Esophagus (tissue), 2 donors: ENCODE data around the gene MKS1. TPM values are rescaled to one million over a fixed set of nuclear protein-coding genes. Genes with fewer than 3 reads are reported as not detected.

Experiments used
- H3K27ac ChIP-seq, 2 donors: one replicate each; pipeline ENCODE4 v1.5.1; 2013; ENCODE audit warnings: low read depth in 2 of 2, mild to moderate bottlenecking in 2 of 2, inconsistent platforms in 1 of 2, low read length in 1 of 2, moderate library complexity in 1 of 2
- H3K27me3 ChIP-seq, 2 donors: one replicate each; pipeline ENCODE4 v1.6.1; 2013; ENCODE audit warnings: low read length in 2 of 2, control low read depth in 1 of 2, mild to moderate bottlenecking in 1 of 2; ENCODE audit not compliant: insufficient read depth in 2 of 2, control insufficient read depth in 1 of 2
- H3K36me3 ChIP-seq, 2 donors: one replicate each; pipeline ENCODE4 v1.6.1; 2013; ENCODE audit warnings: low read length in 1 of 2; ENCODE audit not compliant: control insufficient read depth in 2 of 2, insufficient read depth in 2 of 2
- H3K4me1 ChIP-seq, 2 donors: one replicate each; pipeline ENCODE4 v1.6.1; 2013; ENCODE audit warnings: low read length in 1 of 2; ENCODE audit not compliant: control insufficient read depth in 2 of 2, insufficient read depth in 2 of 2
- H3K4me3 ChIP-seq, 2 donors: one replicate each; pipeline ENCODE4 v1.5.1; 2013; ENCODE audit warnings: low read length in 2 of 2, mild to moderate bottlenecking in 2 of 2, low read depth in 1 of 2, moderate library complexity in 1 of 2
- H3K9me3 ChIP-seq, 2 donors: one replicate each; pipeline ENCODE4 v1.6.1; 2013; ENCODE audit warnings: mild to moderate bottlenecking in 2 of 2, low read depth in 1 of 2, low read length in 1 of 2, moderate library complexity in 1 of 2; ENCODE audit not compliant: control insufficient read depth in 2 of 2, insufficient read depth in 1 of 2
- WGBS, 2 donors: extraction: QIAGEN DNeasy Blood & Tissue Kit; methylation state at CpG; one replicate each; pipeline ENCODE4 v1.1.7; 2013; 5-methylcytosine and 5-hydroxymethylcytosine counted together
- polyA plus RNA-seq, 2 donors: library from polyadenylated mRNA; stranded (reverse); fragments of 200-250 nt; gene quantifications; one replicate each; pipeline ENCODE4 v1.2.3, GENCODE V29; 2013
- donor health status: healthy with polysubstance abuse.
- donor health status: Bipolar disorder and iron deficiency.

The MKS1 gene
- polyA plus RNA-seq, 2 donors = 7.8 to 10.2 TPM

DNA sequence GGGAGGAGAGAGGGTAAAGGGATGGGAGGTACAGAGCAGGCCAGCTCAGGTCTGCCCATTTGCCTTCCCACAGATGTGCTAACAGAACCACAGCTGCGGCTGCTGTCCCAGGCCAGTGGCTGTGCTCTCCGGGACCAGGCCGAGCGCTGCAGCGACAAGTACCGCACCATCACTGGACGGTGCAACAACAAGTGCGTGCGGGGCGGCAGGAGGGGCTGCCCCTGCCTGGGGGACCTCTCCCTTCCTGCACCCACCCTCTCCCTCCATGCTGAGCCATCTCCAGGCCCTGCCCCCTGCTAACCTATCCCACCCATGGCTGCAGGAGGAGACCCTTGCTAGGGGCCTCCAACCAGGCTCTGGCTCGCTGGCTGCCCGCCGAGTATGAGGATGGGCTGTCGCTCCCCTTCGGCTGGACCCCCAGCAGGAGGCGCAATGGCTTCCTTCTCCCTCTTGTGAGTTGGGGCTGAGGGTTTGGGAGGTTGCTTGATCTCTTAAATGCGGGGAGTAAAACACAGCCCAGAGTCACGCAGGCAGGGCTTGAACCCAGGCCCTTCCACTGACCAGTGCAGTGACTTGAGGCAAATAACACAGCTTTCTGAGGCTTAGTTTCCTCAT lies 25.3 kb downstream of the MKS1 start:
- no peaks in the 10 kb centered on the region for H3K36me3 ChIP-seq
- no peak overlapping the region for H3K27ac ChIP-seq
- no peaks in the 10 kb centered on the region for H3K27me3 ChIP-seq
- H3K4me1 ChIP-seq = no peaks in the 10 kb centered on the region
- H3K9me3 ChIP-seq = no peaks in the 10 kb centered on the region
- WGBS, 2 donors = 70 to 80% methylated on average over 18 of the region's 18 CpGs
- H3K4me3 ChIP-seq = no peak overlapping the region

DNA sequence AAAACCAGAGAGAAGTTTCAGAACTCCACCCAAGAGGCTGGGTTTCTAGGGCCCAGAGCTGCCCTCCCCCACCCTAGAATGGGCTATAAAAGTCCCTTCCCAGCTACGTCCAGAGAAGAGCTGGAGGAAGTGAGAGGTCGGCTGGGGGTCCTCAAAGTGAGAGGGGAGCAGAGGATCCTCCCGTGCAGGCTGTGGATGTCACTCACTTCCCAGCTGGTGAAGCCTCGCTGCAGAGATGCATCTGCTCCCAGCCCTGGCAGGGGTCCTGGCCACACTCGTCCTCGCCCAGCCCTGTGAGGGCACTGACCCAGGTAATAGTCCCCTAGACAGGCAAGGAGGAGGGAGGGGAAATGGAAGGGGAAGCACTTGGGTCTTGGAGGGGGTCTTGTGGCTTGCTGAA lies 26.4 kb downstream of the MKS1 start, which contains the start of gene EPX:
Gene EPX, plus strand, starts transcription at position 115 of the 400 bp plus-strand sequence. Its CDS starts 121 bp downstream, at position 236.
- WGBS, 2 donors = 38 to 52% methylated on average over 6 of the region's 6 CpGs
- Histone ChIP-seq H3K4me1 (no peaks in the 10 kb centered on the region), H3K36me3 (no peaks in the 10 kb centered on the region), H3K4me3 (no peak within 1 kb of the TSS), H3K27ac (no peak within 1 kb of the TSS), H3K27me3 (no peaks in the 10 kb centered on the region), H3K9me3 (no peaks in the 10 kb centered on the region)

DNA sequence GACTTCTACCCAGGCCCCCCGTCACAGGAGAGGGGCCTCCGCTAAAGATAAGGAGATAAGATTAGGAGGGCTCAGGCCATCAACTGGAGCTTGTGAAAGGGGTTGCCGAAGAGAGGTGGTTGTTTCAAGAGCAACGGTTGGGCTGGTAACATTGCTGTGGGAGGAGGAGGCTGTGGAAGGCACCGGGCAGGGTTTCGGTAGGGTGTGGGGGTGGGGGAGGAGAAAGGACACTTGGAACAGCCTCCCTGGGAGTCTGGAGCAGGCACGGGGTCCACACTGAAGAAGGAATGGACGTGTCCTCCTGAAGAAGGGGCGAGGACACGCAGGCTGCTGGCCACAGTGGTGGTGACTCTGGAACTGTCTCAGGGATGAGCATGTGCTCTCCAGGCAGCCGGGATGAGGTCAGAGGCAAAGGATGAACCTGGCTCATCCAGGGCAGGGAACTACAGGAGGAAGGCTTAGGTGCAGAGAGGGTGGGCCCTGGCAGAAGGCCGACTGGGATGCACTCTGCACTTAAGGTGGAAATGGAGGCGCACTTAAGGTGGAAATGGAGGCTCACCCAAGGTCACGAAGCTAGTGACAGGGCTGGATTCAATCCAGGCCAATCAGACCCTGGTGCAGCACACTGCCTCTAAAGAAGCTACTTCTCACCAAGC lies 27.7 kb downstream of the MKS1 start:
- H3K4me3 ChIP-seq = no peak overlapping the region
- no peak overlapping the region for H3K27ac ChIP-seq
- WGBS, 2 donors = 40 to 45% methylated on average over 14 of the region's 14 CpGs
- H3K27me3 ChIP-seq = no peaks in the 10 kb centered on the region
- no peaks in the 10 kb centered on the region for H3K36me3 ChIP-seq
- no peaks in the 10 kb centered on the region for H3K4me1 ChIP-seq
- H3K9me3 ChIP-seq = no peaks in the 10 kb centered on the region

DNA sequence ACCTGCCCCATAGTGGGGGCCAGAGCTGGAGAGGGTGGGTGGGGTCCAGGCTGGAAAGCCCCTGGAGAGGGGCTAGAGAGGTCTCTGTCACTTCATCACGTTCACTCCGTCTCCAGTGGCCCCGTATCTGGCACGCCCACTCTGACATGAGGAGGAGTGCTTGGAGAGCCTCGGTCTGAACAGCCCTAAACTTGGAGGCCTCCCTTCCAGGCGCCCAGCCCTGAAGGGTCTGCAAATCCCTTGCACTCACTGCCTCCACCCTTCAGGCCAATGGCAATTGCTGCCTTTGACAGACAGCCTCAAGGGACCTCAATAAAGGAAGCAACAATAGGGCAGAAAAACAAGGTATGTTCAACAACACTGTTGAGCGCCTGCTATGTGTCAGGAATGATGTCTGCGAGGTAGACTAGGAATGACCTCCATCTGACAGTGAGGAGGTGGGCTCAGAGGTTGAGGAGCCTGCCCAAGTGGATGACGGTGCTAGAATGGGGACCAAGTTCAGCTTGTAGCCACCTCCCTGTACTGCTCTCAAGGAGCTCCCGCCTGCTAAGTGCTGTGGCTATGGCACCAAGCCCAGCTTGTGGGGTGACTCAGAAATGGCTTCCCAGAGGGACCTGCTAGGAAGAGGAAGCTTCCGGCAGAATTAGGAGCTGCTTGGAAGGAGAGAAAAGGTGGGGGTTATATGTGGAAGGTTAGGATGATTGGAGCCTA lies 29.5 kb downstream of the MKS1 start:
- Histone ChIP-seq H3K9me3 (no peaks in the 10 kb centered on the region), H3K36me3 (no peaks in the 10 kb centered on the region), H3K4me3 (no peak overlapping the region), H3K27ac (no peak overlapping the region), H3K27me3 (no peaks in the 10 kb centered on the region), H3K4me1 (peaks cover 0 to 2% of the 10 kb centered on the region in 2 donors)
- 50 to 55% methylated on average over 11 of the region's 11 CpGs for WGBS, 2 donors

DNA sequence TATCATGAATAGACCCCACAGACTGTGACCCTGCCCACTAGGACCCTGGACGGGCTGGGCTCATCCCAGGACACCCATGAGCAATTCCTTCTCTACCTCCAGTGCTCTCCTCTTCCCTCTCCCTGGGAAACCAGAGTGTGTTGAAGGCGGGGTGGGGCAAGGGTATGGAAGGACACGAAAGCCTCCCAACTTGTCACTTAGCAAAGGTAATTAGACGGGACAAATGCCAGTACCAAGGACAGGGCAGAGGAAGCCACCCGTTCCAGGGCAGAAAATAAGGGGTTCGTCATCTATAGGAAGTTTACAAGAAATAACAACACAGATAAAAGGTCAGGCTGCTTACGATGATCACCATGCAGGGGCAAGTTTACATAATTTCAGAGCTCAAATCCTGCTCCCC lies 31.4 kb downstream of the MKS1 start:
- Histone ChIP-seq H3K36me3 (no peaks in the 10 kb centered on the region), H3K27me3 (no peaks in the 10 kb centered on the region), H3K9me3 (no peaks in the 10 kb centered on the region), H3K4me1 (peaks cover 0 to 2% of the 10 kb centered on the region in 2 donors), H3K4me3 (no peak overlapping the region), H3K27ac (no peak overlapping the region)
- WGBS, 2 donors = 49 to 54% methylated on average over 7 of the region's 7 CpGs

DNA sequence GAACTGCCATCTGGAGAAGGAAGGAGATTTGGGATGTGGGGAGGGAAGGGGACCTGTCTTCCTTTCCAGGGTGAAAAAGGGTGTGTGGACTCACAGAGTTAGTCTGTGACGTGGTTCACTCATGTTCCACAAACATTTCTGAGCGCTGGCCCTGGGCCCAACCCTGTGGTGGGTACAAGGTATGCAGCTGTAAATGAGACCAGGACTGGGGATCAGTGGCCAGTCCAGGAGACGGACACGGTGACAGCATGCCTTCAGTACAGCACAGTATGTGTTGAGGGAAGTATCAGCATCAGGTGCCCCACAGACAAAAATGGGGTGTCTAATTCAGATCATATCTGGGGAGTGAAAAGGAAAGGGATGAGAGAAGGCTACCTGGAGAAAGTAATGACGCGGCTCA lies 32.0 kb downstream of the MKS1 start:
- 85 to 91% methylated on average over 6 of the region's 6 CpGs for WGBS, 2 donors
- Histone ChIP-seq H3K4me1 (peaks cover 0 to 2% of the 10 kb centered on the region in 2 donors), H3K4me3 (no peak overlapping the region), H3K36me3 (no peaks in the 10 kb centered on the region), H3K27ac (no peak overlapping the region), H3K9me3 (no peaks in the 10 kb centered on the region), H3K27me3 (no peaks in the 10 kb centered on the region)

DNA sequence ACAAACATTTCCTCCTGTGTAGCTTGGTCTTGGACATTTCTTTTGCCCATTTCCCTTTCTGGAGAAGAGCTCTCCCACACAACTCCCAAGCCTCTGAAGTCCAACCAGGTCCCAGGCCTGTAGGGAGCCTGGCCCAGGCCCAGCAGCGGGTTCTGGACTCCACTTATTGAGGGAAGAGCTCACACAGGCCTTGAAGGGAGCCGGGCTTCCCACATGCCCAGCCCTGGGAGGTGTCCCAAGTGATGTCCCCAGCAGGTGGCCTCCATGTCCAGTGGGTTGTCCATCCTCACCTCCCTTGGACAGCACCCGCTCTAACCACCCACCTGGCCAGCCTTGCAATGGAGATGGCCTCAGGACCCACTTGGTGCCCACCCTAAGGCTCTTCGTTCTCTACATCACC lies 32.5 kb downstream of the MKS1 start:
- H3K4me3 ChIP-seq = no peak overlapping the region
- H3K27me3 ChIP-seq = no peaks in the 10 kb centered on the region
- H3K9me3 ChIP-seq = no peaks in the 10 kb centered on the region
- WGBS, 2 donors = 86 to 92% methylated on average over 4 of the region's 4 CpGs
- H3K4me1 ChIP-seq = peaks cover 0 to 2% of the 10 kb centered on the region in 2 donors
- H3K27ac ChIP-seq = no peak overlapping the region
- H3K36me3 ChIP-seq = no peaks in the 10 kb centered on the region

DNA sequence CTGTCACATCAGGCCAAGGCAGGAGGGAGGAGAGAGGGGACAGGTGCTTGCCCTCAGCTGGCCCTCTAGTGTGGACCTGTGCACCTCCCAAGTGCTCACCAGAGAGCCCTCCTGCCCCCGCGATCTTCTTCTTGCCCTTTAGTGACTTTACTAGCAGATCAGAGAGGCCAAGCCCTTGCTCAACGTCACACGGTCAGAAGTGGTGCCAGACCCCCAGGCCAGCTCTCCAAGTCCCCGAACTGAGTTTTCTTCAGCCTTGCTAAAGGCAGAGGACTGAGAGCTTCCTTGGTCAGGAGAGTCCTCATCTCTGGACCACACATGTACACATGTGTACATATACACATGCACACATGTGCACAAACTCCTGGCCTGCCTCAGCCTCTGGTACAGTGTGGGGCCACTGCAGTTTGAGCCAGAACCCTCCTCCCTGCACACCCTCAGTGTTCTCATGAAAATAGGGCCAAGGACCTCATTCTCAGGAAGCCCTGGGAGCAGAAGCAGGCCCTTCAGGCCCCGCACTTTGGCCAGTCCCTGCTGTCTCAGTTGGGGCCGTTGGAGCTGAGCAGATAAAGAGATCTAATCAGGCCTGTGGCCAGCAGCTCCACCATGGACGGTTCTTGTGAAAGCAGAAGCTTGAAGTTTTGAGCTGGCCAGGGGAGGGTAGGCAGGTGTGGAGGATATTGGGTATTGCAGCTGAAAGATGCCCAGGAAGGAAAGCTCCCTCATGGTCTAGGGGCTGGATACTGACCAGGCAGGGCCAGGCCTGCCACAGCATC lies 33.9 kb downstream of the MKS1 start:
- Histone ChIP-seq H3K27me3 (no peaks in the 10 kb centered on the region), H3K27ac (no peak overlapping the region), H3K4me1 (peaks cover 0 to 2% of the 10 kb centered on the region in 2 donors), H3K36me3 (no peaks in the 10 kb centered on the region), H3K4me3 (no peak overlapping the region), H3K9me3 (no peaks in the 10 kb centered on the region)
- 73 to 79% methylated on average over 8 of the region's 8 CpGs for WGBS, 2 donors

DNA sequence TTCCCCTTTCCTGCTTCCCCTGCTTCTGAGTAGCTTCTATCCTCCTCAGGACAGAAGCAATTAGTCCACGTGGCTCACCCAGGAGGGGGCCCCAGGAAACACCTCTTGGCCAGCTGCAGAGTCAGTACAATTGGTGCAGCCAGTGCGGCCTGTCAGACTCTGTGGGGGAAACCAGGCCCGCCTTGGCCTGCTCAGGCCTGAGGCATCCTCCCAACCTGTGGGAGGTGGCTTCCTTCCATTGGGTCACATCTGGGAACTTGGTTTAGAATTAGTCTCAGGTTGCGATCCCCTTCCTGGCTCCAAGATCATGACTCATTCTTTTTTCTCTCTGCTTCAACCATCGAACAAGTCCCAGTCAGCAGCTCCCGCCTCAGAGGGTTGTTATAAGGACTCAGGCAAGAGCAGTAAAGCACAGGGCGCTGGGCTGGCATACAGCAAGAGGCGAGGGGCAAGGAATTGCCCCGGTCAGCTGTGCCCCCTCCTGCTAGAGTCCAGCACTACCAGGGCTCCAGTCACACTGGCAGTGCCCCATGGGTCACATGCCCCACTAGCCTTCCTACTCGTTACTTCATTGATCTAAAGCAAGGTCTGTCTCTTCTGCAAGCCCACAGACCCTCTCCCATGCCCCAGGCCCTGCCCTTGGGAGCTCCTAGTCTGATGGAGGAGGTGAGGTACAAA lies 34.6 kb downstream of the MKS1 start:
- H3K4me3 ChIP-seq = no peak overlapping the region
- no peaks in the 10 kb centered on the region for H3K36me3 ChIP-seq
- H3K9me3 ChIP-seq = no peaks in the 10 kb centered on the region
- no peaks in the 10 kb centered on the region for H3K27me3 ChIP-seq
- peaks cover 0 to 2% of the 10 kb centered on the region in 2 donors for H3K4me1 ChIP-seq
- 41 to 54% methylated on average over 10 of the region's 10 CpGs for WGBS, 2 donors
- no peak overlapping the region for H3K27ac ChIP-seq
